ENCODE results near the gene VPS37B.
A peak's percentile ranks its signal among the peaks of the same experiment; 100 is the strongest.

The VPS37B gene

GRCh38 chr12:122887819-122888212 lies 8.1 kb downstream of the VPS37B start:
- TF ChIP-seq CTCF (conservative IDR thresholded peaks at IDR 0.05; ENCODE audit: low read depth, low read length) = no peak
- H3K4me3 ChIP-seq (ENCODE audit: low read depth, low read length) = peak overlapping the region; percentile 6
- no peak for DNase-seq (ENCODE audit: low read depth)

- peak; percentile 53 for DNase-seq (ENCODE audit: low read depth)
- no peak for TF ChIP-seq CTCF (conservative IDR thresholded peaks at IDR 0.05; ENCODE audit: low read depth, low read length)
- H3K4me3 ChIP-seq (ENCODE audit: low read depth, low read length) = no peak overlapping the region
These were observed 8.8 kb downstream of the VPS37B start for GRCh38 chr12:122886851-122887818.

GRCh38 chr12:122886161-122886560 lies 9.8 kb downstream of the VPS37B start:
- TF ChIP-seq CTCF (conservative IDR thresholded peaks at IDR 0.05; ENCODE audit: low read depth, low read length) = no peak
- H3K4me3 ChIP-seq (ENCODE audit: low read depth, low read length) = no peak overlapping the region

GRCh38 chr12:122884860-122885259 lies 11.1 kb downstream of the VPS37B start:
- H3K4me3 ChIP-seq (ENCODE audit: low read depth, low read length) = no peak overlapping the region
- no peak for DNase-seq (ENCODE audit: low read depth)
- no peak for TF ChIP-seq CTCF (conservative IDR thresholded peaks at IDR 0.05; ENCODE audit: low read depth, low read length)

More at GRCh38 chr12:122886161-122886560, 9.8 kb downstream of the VPS37B start:
- DNase-seq (ENCODE audit: low read depth) = no peak

GRCh38 chr12:122884091-122884826 lies 11.7 kb downstream of the VPS37B start:
- no peak for DNase-seq (ENCODE audit: low read depth)
- TF ChIP-seq CTCF (conservative IDR thresholded peaks at IDR 0.05; ENCODE audit: low read depth, low read length) = no peak
- no peak overlapping the region for H3K4me3 ChIP-seq (ENCODE audit: low read depth, low read length)

- DNase-seq (ENCODE audit: low read depth) = no peak
- H3K4me3 ChIP-seq (ENCODE audit: low read depth, low read length) = no peak overlapping the region
- no peak for TF ChIP-seq CTCF (conservative IDR thresholded peaks at IDR 0.05; ENCODE audit: low read depth, low read length)
These were observed 12.9 kb downstream of the VPS37B start for GRCh38 chr12:122882908-122883558.

All from choroid plexus epithelial cell (primary cell).